Measurements from ENCODE around the gene TMEM170A. TPM values are rescaled to one million over a fixed set of nuclear protein-coding genes. Genes with fewer than 3 reads are reported as not detected.
A peak's percentile ranks its signal among the peaks of the same experiment; 100 is the strongest.

The TMEM170A gene
- total and polyA plus RNA-seq, 2 of the 13 experiments (the other 11 are each of a cell fraction or from before 2014, with no cell fraction given), result 35.7 to 39.7 TPM

GRCh38 chr16:75433732-75434413, 30.6 kb downstream of the TMEM170A start (continued):
- TF ChIP-seq RFX3 (CRISPR knock-in tag; IDR thresholded peaks at IDR 0.05) (no peak), ZBTB34 (CRISPR knock-in tag; IDR thresholded peaks at IDR 0.05) (no peak), LRRFIP1 (CRISPR knock-in tag; conservative IDR thresholded peaks at IDR 0.05) (no peak), DPF2 (CRISPR knock-in tag; IDR thresholded peaks at IDR 0.05; ENCODE audit: borderline replicate concordance, low read depth) (no peak), HNF4A (CRISPR knock-in tag; IDR thresholded peaks at IDR 0.05) (peak; percentile 32; the same call in 1 of the 2 replicates), EEA1 (CRISPR knock-in tag; IDR thresholded peaks at IDR 0.05; ENCODE audit: borderline replicate concordance) (peak; percentile 37; the same call in 1 of the 2 replicates), ZNF10 (CRISPR knock-in tag; IDR thresholded peaks at IDR 0.05; ENCODE audit: borderline replicate concordance, low read depth) (no peak), TFDP2 (CRISPR knock-in tag; IDR thresholded peaks at IDR 0.05) (peak; percentile 13; the same call in 1 of the 2 replicates), BRCA1 (CRISPR knock-in tag; IDR thresholded peaks at IDR 0.05) (no peak; the same call in 1 of the 2 replicates), ZNF589 (CRISPR knock-in tag; conservative IDR thresholded peaks at IDR 0.05) (no peak), HNRNPH1 (optimal IDR thresholded peaks at IDR 0.05; ENCODE audit: low read depth, low read length) (no peak), GMEB2 (CRISPR knock-in tag; IDR thresholded peaks at IDR 0.05; ENCODE audit: low read depth) (no peak; the same call in 1 of the 2 replicates), NPAS2 (CRISPR knock-in tag; IDR thresholded peaks at IDR 0.05; ENCODE audit: borderline replicate concordance) (no peak), NFATC3 (CRISPR knock-in tag; IDR thresholded peaks at IDR 0.05) (peak; percentile 33; the same call in 1 of the 2 replicates), TCF7L2 (IDR thresholded peaks at IDR 0.05; ENCODE audit: low read depth, low read length) (no peak), KDM4B (CRISPR knock-in tag; IDR thresholded peaks at IDR 0.05) (no peak; the same call in 1 of the 2 replicates), ZNF556 (CRISPR knock-in tag; IDR thresholded peaks at IDR 0.05; ENCODE audit: borderline replicate concordance) (peak; percentile 34; the same call in 1 of the 2 replicates), CENPT (CRISPR knock-in tag; IDR thresholded peaks at IDR 0.05; ENCODE audit: low read depth) (0 out of 2 replicates have a peak, but pooled peaks have one; percentile 7), ZMYM2 (CRISPR knock-in tag; IDR thresholded peaks at IDR 0.05) (no peak), SMAD9 (CRISPR knock-in tag; IDR thresholded peaks at IDR 0.05) (no peak), RBM39 (IDR thresholded peaks at IDR 0.05; ENCODE audit: low read depth, low read length, poor library complexity, severe bottlenecking) (no peak), PAF1 (CRISPR knock-in tag; IDR thresholded peaks at IDR 0.05) (no peak)
